ENCODE data around the gene FSD1. TPM values are rescaled to one million over a fixed set of nuclear protein-coding genes. Genes with fewer than 3 reads are reported as not detected.

FSD1 gene
- total RNA-seq, 1 experiment from 2014 or later, result not detected

DNA sequence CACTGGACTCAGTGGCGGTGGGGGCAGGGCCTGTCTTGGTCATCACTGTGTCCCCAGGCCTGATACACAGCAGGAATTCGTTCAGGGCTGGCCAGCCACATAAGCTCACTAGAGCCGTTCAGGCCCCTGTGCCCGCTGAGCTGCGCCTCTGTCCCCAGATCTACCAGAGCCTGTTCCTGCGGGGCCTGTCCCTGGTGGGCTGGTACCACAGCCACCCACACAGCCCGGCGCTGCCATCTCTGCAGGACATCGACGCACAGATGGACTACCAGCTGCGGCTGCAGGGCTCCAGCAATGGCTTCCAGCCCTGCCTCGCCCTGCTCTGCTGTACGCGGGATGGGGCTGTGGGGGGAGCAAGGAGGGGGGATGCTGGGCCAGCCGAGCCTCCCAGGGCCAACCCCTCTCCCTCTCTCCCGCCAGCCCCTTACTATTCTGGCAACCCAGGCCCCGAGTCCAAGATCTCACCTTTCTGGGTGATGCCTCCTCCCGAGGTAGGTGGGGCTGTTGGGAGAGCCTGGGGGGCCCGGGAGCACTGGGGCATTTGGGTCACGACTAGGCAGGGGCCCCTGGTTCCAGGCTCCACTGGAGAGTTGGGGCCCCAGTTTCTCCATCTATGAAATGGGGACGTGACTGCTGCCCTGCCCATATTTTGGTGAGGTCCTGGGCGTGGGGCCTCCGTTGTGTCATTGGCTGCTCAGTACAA is 52.8 kb downstream of the FSD1 start:
- Histone ChIP-seq H2AFZ (no peak overlapping the region), H3K79me2 (ENCODE audit: low read depth) (no peaks in the 10 kb centered on the region), H3F3A (ENCODE audit: insufficient read depth, low read depth) (peaks cover 1% of the 10 kb centered on the region; the same call in 1 of the 2 replicates), H3K4me3 (no peak overlapping the region), H3K9me3 (ENCODE audit: insufficient read depth, low read depth) (no peaks in the 10 kb centered on the region), H3K4me2 (no peak overlapping the region), H4K20me1 (ENCODE audit: insufficient read depth) (no peaks in the 10 kb centered on the region), H3K27ac (no peak overlapping the region), H3K36me3 (ENCODE audit: low read depth) (no peaks in the 10 kb centered on the region), H3K4me1 (replicated peaks; ENCODE audit: insufficient read depth) (no peaks in the 10 kb centered on the region), H3K9me2 (ENCODE audit: insufficient read depth) (no peaks in the 10 kb centered on the region), H3K27me3 (ENCODE audit: insufficient read depth, low read depth) (no peaks in the 10 kb centered on the region)
- no TSS peak for BruUV-seq (replicated peaks)
- ChIA-PET POLR2A (ENCODE audit: unreplicated experiment) (no interaction called here), CTCF (no interaction called here)
- no peak for TF ChIP-seq CTCF (conservative IDR thresholded peaks at IDR 0.05)
- no peak for TF ChIP-seq EZH2 (IDR thresholded peaks at IDR 0.05; ENCODE audit: low read depth)
- no peak for DNase-seq
- intact Hi-C loops (cut with micrococcal nuclease; ENCODE audit: unreplicated experiment), result no loop called here

- H3K79me2 ChIP-seq (ENCODE audit: low read depth), result no peaks in the 10 kb centered on the region
- H4K20me1 ChIP-seq (ENCODE audit: insufficient read depth), result no peaks in the 10 kb centered on the region
- no peaks in the 10 kb centered on the region for H3K4me1 ChIP-seq (replicated peaks; ENCODE audit: insufficient read depth)
- TF ChIP-seq EZH2 (IDR thresholded peaks at IDR 0.05; ENCODE audit: low read depth), result no peak
- no peak for TF ChIP-seq CTCF (conservative IDR thresholded peaks at IDR 0.05)
- no peak overlapping the region for H3K27ac ChIP-seq
- H2AFZ ChIP-seq, result no peak overlapping the region
- H3K4me2 ChIP-seq, result no peak overlapping the region
- H3K9me3 ChIP-seq (ENCODE audit: insufficient read depth, low read depth), result no peaks in the 10 kb centered on the region
- H3K4me3 ChIP-seq, result no peak overlapping the region
- no peaks in the 10 kb centered on the region for H3F3A ChIP-seq (ENCODE audit: insufficient read depth, low read depth)
- no TSS peak for BruUV-seq (replicated peaks)
- POLR2A ChIA-PET (ENCODE audit: unreplicated experiment), result no interaction called here
- no peaks in the 10 kb centered on the region for H3K27me3 ChIP-seq (ENCODE audit: insufficient read depth, low read depth)
- DNase-seq, result no peak
- no peaks in the 10 kb centered on the region for H3K36me3 ChIP-seq (ENCODE audit: low read depth)
- intact Hi-C loops (cut with micrococcal nuclease; ENCODE audit: unreplicated experiment), result no loop called here
- no peaks in the 10 kb centered on the region for H3K9me2 ChIP-seq (ENCODE audit: insufficient read depth)
- CTCF ChIA-PET, result no interaction called here
These were observed 53.5 kb downstream of the FSD1 start for GRCh38 chr19:4357921-4358326.

DNA sequence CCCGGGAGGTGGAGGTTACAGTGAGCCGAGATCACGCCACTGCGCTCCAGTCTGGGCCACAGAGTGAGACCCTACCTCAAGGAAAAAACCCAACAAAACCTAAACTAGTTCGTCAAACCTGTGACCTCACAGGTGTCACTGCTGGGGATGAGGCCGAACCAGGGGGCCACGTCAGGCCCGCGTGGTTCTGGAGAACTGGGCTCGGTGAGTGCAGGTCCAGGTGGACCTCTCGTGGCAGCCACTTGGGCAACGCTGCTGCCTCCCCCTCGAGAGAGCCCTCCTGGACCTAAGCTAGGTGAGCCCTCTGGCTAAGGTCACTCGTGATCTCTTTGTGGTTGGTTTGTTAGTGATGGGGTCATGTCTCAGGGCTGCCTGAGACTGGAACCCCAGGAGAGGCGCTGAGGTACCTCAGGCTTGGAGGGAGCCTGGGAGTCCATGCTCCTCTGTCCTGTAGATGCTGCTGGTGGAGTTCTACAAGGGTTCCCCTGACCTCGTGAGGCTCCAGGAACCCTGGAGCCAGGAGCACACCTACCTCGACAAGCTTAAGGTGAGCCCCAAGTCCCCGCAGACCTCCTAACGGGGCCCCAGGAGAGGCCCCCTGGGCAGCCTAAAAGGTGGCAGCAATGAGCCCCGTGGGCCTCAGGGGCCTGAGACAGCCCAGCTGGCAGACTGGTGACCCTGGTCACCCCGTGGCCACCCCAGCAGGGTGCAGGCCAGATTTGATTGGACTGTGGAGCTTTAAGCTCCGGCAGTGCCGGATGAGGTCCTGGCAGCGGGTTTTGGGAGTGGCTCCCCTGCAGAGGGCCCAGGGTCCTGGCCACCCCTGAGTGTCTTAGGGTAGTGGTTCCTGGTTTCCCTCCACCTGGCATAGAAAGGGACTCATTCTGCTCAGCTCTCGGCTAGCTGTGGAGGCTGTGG is 54.6 kb downstream of the FSD1 start:
- POLR2A ChIA-PET (ENCODE audit: unreplicated experiment), result no interaction called here
- BruUV-seq (replicated peaks), result no TSS peak

More for the DNA sequence above, 54.6 kb downstream of the FSD1 start:
- Histone ChIP-seq H3F3A (ENCODE audit: insufficient read depth, low read depth) (no peaks in the 10 kb centered on the region), H3K36me3 (ENCODE audit: low read depth) (no peaks in the 10 kb centered on the region), H3K4me3 (no peak overlapping the region), H3K9me2 (ENCODE audit: insufficient read depth) (no peaks in the 10 kb centered on the region), H4K20me1 (ENCODE audit: insufficient read depth) (no peaks in the 10 kb centered on the region), H3K79me2 (ENCODE audit: low read depth) (no peaks in the 10 kb centered on the region), H2AFZ (no peak overlapping the region), H3K4me2 (no peak overlapping the region), H3K9me3 (ENCODE audit: insufficient read depth, low read depth) (no peaks in the 10 kb centered on the region), H3K4me1 (replicated peaks; ENCODE audit: insufficient read depth) (no peaks in the 10 kb centered on the region), H3K27me3 (ENCODE audit: insufficient read depth, low read depth) (no peaks in the 10 kb centered on the region), H3K27ac (no peak overlapping the region)
- CTCF ChIA-PET, result no interaction called here
- no peak for TF ChIP-seq EZH2 (IDR thresholded peaks at IDR 0.05; ENCODE audit: low read depth)
- TF ChIP-seq CTCF (conservative IDR thresholded peaks at IDR 0.05), result no peak
- intact Hi-C loops (cut with micrococcal nuclease; ENCODE audit: unreplicated experiment), result no loop called here
- no peak for DNase-seq

Measured in PC-9 (cell line).